Stimulated activated naive B cell treated with anti-CD40 and anti-IgM and Interleukin-4, amounts not matched to agents 10 μg/mL and 1 μg/mL and 100 μg/mL, for 72 hours (primary cell): Measurements from ENCODE around the gene SMC3.
"Not testable (repeated sequence)": the region's sequence is repeated elsewhere in the genome, so short reads cannot be mapped to it uniquely, and the experiment has no call there.

ENCODE experiments used
- ATAC-seq, 2 donors: fragments of 150-1000 bp; cut with Tn5 transposase; replicated peaks; 2 replicates each; pipeline ENCODE4 v1.10.0; 2021; ENCODE audit warnings: moderate library complexity in 1 of 2
- DNase-seq: peaks from one replicate; pipeline ENCODE4 v3.0.0; 2021
- H3K27ac Mint-ChIP-seq: one replicate; pipeline ENCODE4 v1.8.0; 2022; ENCODE audit warnings: mild to moderate bottlenecking, mixed read lengths
- H3K27me3 Mint-ChIP-seq, 2 donors: one replicate each; pipeline ENCODE4 v1.8.0; 2022; ENCODE audit warnings: mixed read lengths in 2 of 2
- H3K36me3 Mint-ChIP-seq, 2 donors: one replicate each; pipeline ENCODE4 v1.8.0; 2022; ENCODE audit warnings: mixed read lengths in 2 of 2, mild to moderate bottlenecking in 1 of 2
- H3K4me1 Mint-ChIP-seq, 2 donors: one replicate each; pipeline ENCODE4 v1.8.0; 2022; ENCODE audit warnings: mixed read lengths in 2 of 2, mild to moderate bottlenecking in 1 of 2
- H3K4me3 Mint-ChIP-seq, 2 donors: one replicate each; pipeline ENCODE4 v1.8.0; 2022; ENCODE audit warnings: mild to moderate bottlenecking in 2 of 2, mixed read lengths in 2 of 2, moderate library complexity in 1 of 2
- H3K9me3 Mint-ChIP-seq, 2 donors: one replicate each; pipeline ENCODE4 v1.8.0; 2022; ENCODE audit warnings: mixed read lengths in 2 of 2, mild to moderate bottlenecking in 1 of 2

The SMC3 gene

GRCh38 chr10:110532628-110533027 lies 34.9 kb upstream of the SMC3 start:
- peaks cover 48 to 81% of the 10 kb centered on the region in 2 donors for H3K4me1 Mint-ChIP-seq
- not testable (repeated sequence) for H3K36me3 Mint-ChIP-seq, H3K27ac Mint-ChIP-seq, DNase-seq, H3K9me3 Mint-ChIP-seq, H3K27me3 Mint-ChIP-seq, H3K4me3 Mint-ChIP-seq, ATAC-seq

GRCh38 chr10:110533149-110533548 lies 34.3 kb upstream of the SMC3 start:
- Mint-ChIP-seq H3K36me3 (no peaks in the 10 kb centered on the region), H3K4me3 (peak overlapping the region in 1 of 2 donors; percentile 4), H3K27me3 (no peaks in the 10 kb centered on the region), H3K9me3 (peaks cover 0 to 2% of the 10 kb centered on the region in 2 donors), H3K4me1 (peaks cover 46 to 79% of the 10 kb centered on the region in 2 donors), H3K27ac (no peak overlapping the region)
- DNase-seq (no peak), ATAC-seq (no peak)

- Mint-ChIP-seq H3K36me3 (no peaks in the 10 kb centered on the region), H3K9me3 (peaks cover 0 to 2% of the 10 kb centered on the region in 2 donors), H3K4me1 (peaks cover 40 to 72% of the 10 kb centered on the region in 2 donors), H3K27ac (peak overlapping the region; percentile 92), H3K4me3 (peak overlapping the region in 1 of 2 donors; percentile 40), H3K27me3 (no peaks in the 10 kb centered on the region)
- DNase-seq (no peak), ATAC-seq (no peak)
Observed at GRCh38 chr10:110534571-110534970, 32.9 kb upstream of the SMC3 start.

GRCh38 chr10:110535958-110536891 lies 31.3 kb upstream of the SMC3 start:
- H3K27ac Mint-ChIP-seq, result peak overlapping the region; percentile 96
- H3K4me1 Mint-ChIP-seq, result peaks cover 38 to 66% of the 10 kb centered on the region in 2 donors
- peak; percentile 89 to 92 for ATAC-seq
- H3K27me3 Mint-ChIP-seq, result no peaks in the 10 kb centered on the region
- H3K36me3 Mint-ChIP-seq, result no peaks in the 10 kb centered on the region
- peaks cover 0 to 2% of the 10 kb centered on the region in 2 donors for H3K9me3 Mint-ChIP-seq
- peak; percentile 92 for DNase-seq
- H3K4me3 Mint-ChIP-seq, result peak overlapping the region; percentile 62 to 77

- ATAC-seq (no peak), DNase-seq (no peak)
Observed at GRCh38 chr10:110539091-110539490, 28.4 kb upstream of the SMC3 start.

GRCh38 chr10:110540031-110540430 lies 27.5 kb upstream of the SMC3 start:
- peaks cover 0 to 2% of the 10 kb centered on the region in 2 donors for H3K9me3 Mint-ChIP-seq
- H3K36me3 Mint-ChIP-seq, result no peaks in the 10 kb centered on the region
- no peak overlapping the region for H3K4me3 Mint-ChIP-seq
- peaks cover 30 to 63% of the 10 kb centered on the region in 2 donors for H3K4me1 Mint-ChIP-seq
- no peaks in the 10 kb centered on the region for H3K27me3 Mint-ChIP-seq
- ATAC-seq, result peak in 1 of 2 donors; percentile 19
- H3K27ac Mint-ChIP-seq, result no peak overlapping the region
- no peak for DNase-seq

More at GRCh38 chr10:110539091-110539490, 28.4 kb upstream of the SMC3 start:
- no peaks in the 10 kb centered on the region for H3K36me3 Mint-ChIP-seq
- H3K27ac Mint-ChIP-seq, result peak overlapping the region; percentile 51
- H3K4me1 Mint-ChIP-seq, result peaks cover 35 to 63% of the 10 kb centered on the region in 2 donors
- H3K4me3 Mint-ChIP-seq, result no peak overlapping the region
- no peaks in the 10 kb centered on the region for H3K27me3 Mint-ChIP-seq
- H3K9me3 Mint-ChIP-seq, result peaks cover 0 to 2% of the 10 kb centered on the region in 2 donors

GRCh38 chr10:110544958-110545537 lies 22.4 kb upstream of the SMC3 start:
- peaks cover 14 to 42% of the 10 kb centered on the region in 2 donors for H3K4me1 Mint-ChIP-seq
- no peaks in the 10 kb centered on the region for H3K36me3 Mint-ChIP-seq
- ATAC-seq, result peak in 1 of 2 donors; percentile 30
- no peak overlapping the region for H3K4me3 Mint-ChIP-seq
- no peak overlapping the region for H3K27ac Mint-ChIP-seq
- H3K9me3 Mint-ChIP-seq, result no peaks in the 10 kb centered on the region
- DNase-seq, result no peak
- peaks cover 1 to 2% of the 10 kb centered on the region in 2 donors for H3K27me3 Mint-ChIP-seq

GRCh38 chr10:110546077-110546476 lies 21.4 kb upstream of the SMC3 start:
- H3K36me3 Mint-ChIP-seq, result no peaks in the 10 kb centered on the region
- no peak for DNase-seq
- H3K27ac Mint-ChIP-seq, result no peak overlapping the region
- peaks cover 5 to 8% of the 10 kb centered on the region in 2 donors for H3K27me3 Mint-ChIP-seq
- no peak overlapping the region for H3K4me3 Mint-ChIP-seq
- H3K9me3 Mint-ChIP-seq, result no peaks in the 10 kb centered on the region
- ATAC-seq, result no peak
- H3K4me1 Mint-ChIP-seq, result peaks cover 13 to 36% of the 10 kb centered on the region in 2 donors

- peak; percentile 25 to 46 for ATAC-seq
- Mint-ChIP-seq H3K4me3 (no peak overlapping the region), H3K27ac (no peak overlapping the region), H3K4me1 (peaks cover 13 to 36% of the 10 kb centered on the region in 2 donors), H3K27me3 (peaks cover 9 to 13% of the 10 kb centered on the region in 2 donors), H3K9me3 (no peaks in the 10 kb centered on the region), H3K36me3 (no peaks in the 10 kb centered on the region)
- DNase-seq, result no peak
Observed at GRCh38 chr10:110546499-110547110, 20.9 kb upstream of the SMC3 start.

- Mint-ChIP-seq H3K36me3 (no peaks in the 10 kb centered on the region), H3K4me1 (peaks cover 13 to 36% of the 10 kb centered on the region in 2 donors), H3K4me3 (peak overlapping the region in 1 of 2 donors; percentile 18), H3K9me3 (no peaks in the 10 kb centered on the region), H3K27ac (no peak overlapping the region), H3K27me3 (peaks cover 15 to 18% of the 10 kb centered on the region in 2 donors)
- peak; percentile 74 to 75 for ATAC-seq
- no peak for DNase-seq
Observed at GRCh38 chr10:110547139-110547761, 20.2 kb upstream of the SMC3 start.

- Mint-ChIP-seq H3K27me3 (peaks cover 16 to 24% of the 10 kb centered on the region in 2 donors), H3K36me3 (no peaks in the 10 kb centered on the region), H3K9me3 (peaks cover 0 to 4% of the 10 kb centered on the region in 2 donors), H3K27ac (no peak overlapping the region), H3K4me1 (peaks cover 13 to 36% of the 10 kb centered on the region in 2 donors), H3K4me3 (no peak overlapping the region)
- ATAC-seq (no peak), DNase-seq (no peak)
Observed at GRCh38 chr10:110548002-110548401, 19.5 kb upstream of the SMC3 start.

GRCh38 chr10:110549211-110549610 lies 18.3 kb upstream of the SMC3 start:
- H3K27me3 Mint-ChIP-seq, result peaks cover 16 to 24% of the 10 kb centered on the region in 2 donors
- no peak for DNase-seq
- no peak for ATAC-seq
- peaks cover 9 to 24% of the 10 kb centered on the region in 2 donors for H3K4me1 Mint-ChIP-seq
- H3K9me3 Mint-ChIP-seq, result peaks cover 0 to 4% of the 10 kb centered on the region in 2 donors
- H3K36me3 Mint-ChIP-seq, result no peaks in the 10 kb centered on the region
- no peak overlapping the region for H3K27ac Mint-ChIP-seq
- H3K4me3 Mint-ChIP-seq, result no peak overlapping the region

GRCh38 chr10:110553905-110554304 lies 13.6 kb upstream of the SMC3 start:
- peaks cover 3 to 6% of the 10 kb centered on the region in 2 donors for H3K4me1 Mint-ChIP-seq
- peaks cover 20 to 24% of the 10 kb centered on the region in 2 donors for H3K27me3 Mint-ChIP-seq
- no peak overlapping the region for H3K27ac Mint-ChIP-seq
- H3K9me3 Mint-ChIP-seq, result peaks cover 0 to 4% of the 10 kb centered on the region in 2 donors
- no peak for DNase-seq
- no peak overlapping the region for H3K4me3 Mint-ChIP-seq
- no peaks in the 10 kb centered on the region for H3K36me3 Mint-ChIP-seq
- ATAC-seq, result no peak

GRCh38 chr10:110556296-110556695 lies 11.2 kb upstream of the SMC3 start:
- Mint-ChIP-seq H3K4me3 (no peak overlapping the region), H3K9me3 (peaks cover 0 to 4% of the 10 kb centered on the region in 2 donors), H3K36me3 (no peaks in the 10 kb centered on the region), H3K27ac (no peak overlapping the region), H3K27me3 (peaks cover 14 to 18% of the 10 kb centered on the region in 2 donors), H3K4me1 (peaks cover 3 to 6% of the 10 kb centered on the region in 2 donors)
- ATAC-seq (no peak), DNase-seq (no peak)
